Progenitor cell of endocrine pancreas (in vitro differentiated cells): ENCODE measurements around the gene KLHL1. TPM values are rescaled to one million over a fixed set of nuclear protein-coding genes. Genes with fewer than 3 reads are reported as not detected.

Experiments
- DNase-seq: peaks from one replicate; pipeline ENCODE4 v3.0.0; 2021; ENCODE audit warnings: low spot score; ENCODE audit not compliant: unreplicated experiment
- H3K27ac Mint-ChIP-seq: 2 replicates; pipeline ENCODE4 v1.8.0; 2021; ENCODE audit warnings: mild to moderate bottlenecking, moderate library complexity, mixed read lengths
- H3K27me3 Mint-ChIP-seq: 2 replicates; pipeline ENCODE4 v1.8.0; 2021; ENCODE audit warnings: mixed read lengths
- H3K36me3 Mint-ChIP-seq: 2 replicates; pipeline ENCODE4 v1.8.0; 2022; ENCODE audit warnings: mixed read lengths; ENCODE audit not compliant: insufficient read depth
- H3K4me1 Mint-ChIP-seq: 2 replicates; pipeline ENCODE4 v1.8.0; 2021; ENCODE audit warnings: low read depth, mixed read lengths
- H3K4me3 Mint-ChIP-seq: 2 replicates; pipeline ENCODE4 v1.8.0; 2021; ENCODE audit warnings: low read depth, mild to moderate bottlenecking, moderate library complexity, mixed read lengths
- H3K9me3 Mint-ChIP-seq: 2 replicates; pipeline ENCODE4 v1.8.0; 2021; ENCODE audit warnings: low read depth, mixed read lengths
- total RNA-seq: library from RNA; stranded (reverse); gene quantifications from 2 replicates; pipeline ENCODE4 v1.2.1, GENCODE V29; 2021
- TF ChIP-seq, protein P1 (sequence below): fragments of 200-600 bp; sonication (generic); IDR thresholded peaks from one replicate; pipeline ENCODE4 v1.5.0; 2021; ENCODE audit warnings: antibody characterized with exemption, mild to moderate bottlenecking; ENCODE audit not compliant: unreplicated experiment

The KLHL1 gene
- total RNA-seq, 1 donor from 2014 or later: 0.14 TPM

DNA sequence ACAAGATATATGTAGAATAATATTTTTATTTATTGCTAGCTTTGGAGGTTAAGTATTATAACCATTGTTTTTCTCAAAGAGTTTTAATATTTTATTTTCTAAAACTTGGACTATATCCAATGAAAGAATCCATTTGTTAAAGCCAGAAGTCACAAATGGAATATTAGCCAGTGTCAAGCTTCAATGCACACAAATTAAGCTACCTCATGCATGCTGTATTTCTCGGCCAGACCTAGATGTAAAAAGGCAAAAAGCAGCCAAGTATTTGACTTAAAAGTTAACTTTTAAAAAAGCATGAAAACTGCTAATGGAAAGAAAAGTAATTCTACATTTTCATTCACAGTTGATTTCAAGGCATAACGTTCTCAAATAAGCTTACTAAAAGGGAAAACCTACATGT, 160.7 kb downstream of the KLHL1 start:
- Mint-ChIP-seq H3K4me3 (no peak overlapping the region), H3K4me1 (peaks cover 6% of the 10 kb centered on the region), H3K27ac (no peak overlapping the region), H3K27me3 (no peaks in the 10 kb centered on the region), H3K9me3 (no peaks in the 10 kb centered on the region), H3K36me3 (no peaks in the 10 kb centered on the region)
- TF ChIP-seq, protein P1, sequence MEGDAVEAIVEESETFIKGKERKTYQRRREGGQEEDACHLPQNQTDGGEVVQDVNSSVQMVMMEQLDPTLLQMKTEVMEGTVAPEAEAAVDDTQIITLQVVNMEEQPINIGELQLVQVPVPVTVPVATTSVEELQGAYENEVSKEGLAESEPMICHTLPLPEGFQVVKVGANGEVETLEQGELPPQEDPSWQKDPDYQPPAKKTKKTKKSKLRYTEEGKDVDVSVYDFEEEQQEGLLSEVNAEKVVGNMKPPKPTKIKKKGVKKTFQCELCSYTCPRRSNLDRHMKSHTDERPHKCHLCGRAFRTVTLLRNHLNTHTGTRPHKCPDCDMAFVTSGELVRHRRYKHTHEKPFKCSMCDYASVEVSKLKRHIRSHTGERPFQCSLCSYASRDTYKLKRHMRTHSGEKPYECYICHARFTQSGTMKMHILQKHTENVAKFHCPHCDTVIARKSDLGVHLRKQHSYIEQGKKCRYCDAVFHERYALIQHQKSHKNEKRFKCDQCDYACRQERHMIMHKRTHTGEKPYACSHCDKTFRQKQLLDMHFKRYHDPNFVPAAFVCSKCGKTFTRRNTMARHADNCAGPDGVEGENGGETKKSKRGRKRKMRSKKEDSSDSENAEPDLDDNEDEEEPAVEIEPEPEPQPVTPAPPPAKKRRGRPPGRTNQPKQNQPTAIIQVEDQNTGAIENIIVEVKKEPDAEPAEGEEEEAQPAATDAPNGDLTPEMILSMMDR: no peak
- DNase-seq: no peak

DNA sequence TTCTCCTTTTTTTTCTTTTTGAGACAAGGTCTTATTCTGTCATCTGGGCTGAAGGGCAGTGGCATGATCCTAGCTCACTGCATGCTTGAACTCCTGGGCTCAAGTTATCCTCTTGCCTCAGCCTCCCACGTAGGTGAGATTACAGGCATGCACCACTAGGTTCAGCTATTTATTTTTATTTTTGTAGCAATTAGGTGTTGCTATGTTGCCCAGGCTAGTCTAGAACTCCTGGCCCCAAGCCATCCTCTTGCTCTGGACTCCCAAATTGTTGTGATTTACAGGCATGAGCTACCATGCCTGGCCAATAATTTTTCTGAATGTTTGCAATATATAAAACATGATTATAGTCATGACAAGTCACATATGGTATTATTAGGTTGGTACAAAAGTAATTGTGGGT, 161.7 kb downstream of the KLHL1 start:
- TF ChIP-seq, protein P1: no peak
- H3K9me3 Mint-ChIP-seq: no peaks in the 10 kb centered on the region
- no peak overlapping the region for H3K4me3 Mint-ChIP-seq

DNA sequence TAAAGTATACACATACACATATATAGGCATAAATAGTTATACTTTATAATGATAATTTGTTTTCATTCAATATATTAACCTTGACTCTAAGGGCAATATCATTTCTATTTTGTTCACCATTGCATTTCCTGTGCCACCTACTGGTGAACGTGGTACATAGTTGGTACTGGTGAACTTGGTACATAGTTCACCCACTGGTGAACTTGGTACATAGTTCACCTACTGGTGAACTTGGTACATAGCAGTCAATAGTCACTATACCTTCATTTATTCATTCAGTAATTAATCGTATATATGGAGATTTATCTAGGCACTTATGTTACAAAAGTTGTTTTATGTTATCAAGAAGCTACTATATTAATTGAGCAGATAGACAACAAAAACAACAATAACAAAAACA, 173.2 kb downstream of the KLHL1 start:
- TF ChIP-seq, protein P1: peak; percentile 43
- Mint-ChIP-seq H3K4me1 (no peaks in the 10 kb centered on the region), H3K9me3 (no peaks in the 10 kb centered on the region), H3K27ac (no peak overlapping the region), H3K27me3 (no peaks in the 10 kb centered on the region), H3K36me3 (no peaks in the 10 kb centered on the region), H3K4me3 (no peak overlapping the region)
- DNase-seq: no peak

More for the DNA sequence above, 161.7 kb downstream of the KLHL1 start:
- no peak overlapping the region for H3K27ac Mint-ChIP-seq
- DNase-seq: no peak
- H3K27me3 Mint-ChIP-seq: no peaks in the 10 kb centered on the region
- no peaks in the 10 kb centered on the region for H3K36me3 Mint-ChIP-seq
- peaks cover 6% of the 10 kb centered on the region for H3K4me1 Mint-ChIP-seq

DNA sequence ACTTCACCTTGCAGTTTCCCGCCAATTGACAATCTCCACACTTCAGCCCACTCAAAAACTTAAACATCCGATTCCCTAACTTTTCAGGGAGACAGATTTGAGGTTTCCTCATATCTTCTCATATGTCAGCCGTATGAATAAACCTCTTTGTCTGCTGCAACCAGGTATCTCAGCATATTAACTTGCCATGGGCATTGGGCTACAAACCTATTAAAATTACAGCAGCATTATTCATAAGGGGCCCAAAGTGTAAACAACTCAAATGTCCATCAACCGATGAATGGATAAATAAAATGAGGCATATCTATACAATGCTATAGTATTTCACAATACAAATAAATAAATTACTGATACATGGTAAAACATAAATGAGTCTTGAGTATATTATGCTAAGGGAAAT, 180.0 kb downstream of the KLHL1 start:
- Mint-ChIP-seq H3K36me3 (no peaks in the 10 kb centered on the region), H3K27ac (no peak overlapping the region), H3K4me1 (no peaks in the 10 kb centered on the region), H3K9me3 (no peaks in the 10 kb centered on the region), H3K4me3 (no peak overlapping the region), H3K27me3 (no peaks in the 10 kb centered on the region)
- no peak for DNase-seq
- TF ChIP-seq, protein P1: no peak

DNA sequence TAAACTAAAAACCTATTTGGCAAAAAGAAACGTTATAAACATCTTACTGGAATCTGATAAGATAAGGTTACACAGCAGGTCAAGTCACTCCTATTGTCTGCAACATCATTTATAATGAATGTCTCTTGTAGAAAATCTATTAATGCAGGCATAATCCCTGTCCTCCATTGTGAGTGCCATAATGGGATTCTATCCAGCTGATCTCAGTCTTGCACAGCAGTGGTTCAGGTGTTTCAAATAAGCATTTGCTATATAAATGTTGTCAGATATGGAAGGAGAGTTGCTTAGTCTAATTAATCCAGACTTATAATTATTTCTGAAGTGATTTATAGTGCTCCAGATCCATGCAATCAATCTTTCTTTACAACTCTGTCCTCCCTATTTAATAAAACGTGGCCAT, 187.1 kb downstream of the KLHL1 start:
- TF ChIP-seq, protein P1: no peak
- Mint-ChIP-seq H3K36me3 (no peaks in the 10 kb centered on the region), H3K4me1 (no peaks in the 10 kb centered on the region), H3K9me3 (peaks cover 3% of the 10 kb centered on the region), H3K4me3 (no peak overlapping the region), H3K27ac (no peak overlapping the region), H3K27me3 (no peaks in the 10 kb centered on the region)
- DNase-seq: no peak

DNA sequence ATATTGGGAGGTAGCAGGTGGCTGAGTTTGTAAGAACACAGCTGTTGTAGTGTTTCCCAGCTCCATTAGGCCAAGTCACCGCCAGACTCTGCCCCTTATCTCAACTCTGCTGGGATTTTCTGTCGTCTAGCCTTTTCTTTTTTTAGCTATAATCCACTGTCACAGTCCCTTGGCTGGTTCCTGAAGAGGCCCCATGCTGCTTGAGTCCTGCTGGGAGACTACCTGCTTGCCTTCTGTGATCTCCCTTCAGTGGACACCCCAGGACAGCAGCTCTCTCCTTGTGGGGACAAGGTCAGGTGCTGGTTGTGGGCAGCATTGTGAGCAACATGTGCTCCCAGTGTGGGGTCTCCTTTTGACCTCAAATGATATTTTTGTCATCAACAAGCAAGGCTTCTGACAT, 195.6 kb downstream of the KLHL1 start:
- no peak for DNase-seq
- Mint-ChIP-seq H3K27me3 (no peaks in the 10 kb centered on the region), H3K4me1 (no peaks in the 10 kb centered on the region), H3K36me3 (no peaks in the 10 kb centered on the region), H3K27ac (no peak overlapping the region), H3K9me3 (peaks cover 3% of the 10 kb centered on the region), H3K4me3 (no peak overlapping the region)
- TF ChIP-seq, protein P1: no peak
